ENCODE measurements around the gene CHRNB1. TPM values are rescaled to one million over a fixed set of nuclear protein-coding genes. Genes with fewer than 3 reads are reported as not detected.

Gene CHRNB1
- total RNA-seq, 1 experiment from 2014 or later, result 7.8 TPM

- no peak overlapping the region for H3K4me3 Mint-ChIP-seq (ENCODE audit: unreplicated experiment)
These were observed 37.8 kb upstream of the CHRNB1 start for GRCh38 chr17:7407082-7407481.

GRCh38 chr17:7407485-7408251 lies 37.2 kb upstream of the CHRNB1 start, which contains the start of gene NLGN2:
Gene NLGN2, plus strand, starts transcription at chr17:7407845. Its CDS starts 411 bp downstream, at chr17:7408256.
- Mint-ChIP-seq H3K27me3 (ENCODE audit: insufficient read depth, unreplicated experiment) (no peaks in the 10 kb centered on the region), H3K4me1 (ENCODE audit: insufficient read depth, unreplicated experiment) (peaks cover 16% of the 10 kb centered on the region), H3K36me3 (ENCODE audit: insufficient read depth, unreplicated experiment) (peaks cover 12% of the 10 kb centered on the region), H3K27ac (ENCODE audit: low read depth, unreplicated experiment) (no peak within 1 kb of the TSS), H3K9me3 (ENCODE audit: unreplicated experiment) (no peaks in the 10 kb centered on the region), H3K4me3 (ENCODE audit: unreplicated experiment) (no peak within 1 kb of the TSS)
- no peak for DNase-seq (ENCODE audit: unreplicated experiment)
- no peak for TF ChIP-seq CTCF (IDR thresholded peaks at IDR 0.05; ENCODE audit: unreplicated experiment)
- POLR2A ChIA-PET, result no interaction called here
- intact Hi-C loops (cut with micrococcal nuclease), result no loop called here
- CTCF ChIA-PET, result interaction anchor here (0.5 to 0.9 kb wide), 4 partner anchors 29 to 362 kb away, joined by 3 read pairs; no protein-coding TSS in a partner anchor
- no TSS peak for BruUV-seq (replicated peaks)

More at GRCh38 chr17:7407082-7407481, 37.8 kb upstream of the CHRNB1 start:
- DNase-seq (ENCODE audit: unreplicated experiment), result no peak
- no peak for TF ChIP-seq CTCF (IDR thresholded peaks at IDR 0.05; ENCODE audit: unreplicated experiment)
- BruUV-seq (replicated peaks), result no TSS peak
- H3K9me3 Mint-ChIP-seq (ENCODE audit: unreplicated experiment), result no peaks in the 10 kb centered on the region
- H3K36me3 Mint-ChIP-seq (ENCODE audit: insufficient read depth, unreplicated experiment), result peaks cover 12% of the 10 kb centered on the region
- no peaks in the 10 kb centered on the region for H3K27me3 Mint-ChIP-seq (ENCODE audit: insufficient read depth, unreplicated experiment)
- intact Hi-C loops (cut with micrococcal nuclease), result no loop called here
- no peak overlapping the region for H3K27ac Mint-ChIP-seq (ENCODE audit: low read depth, unreplicated experiment)
- ChIA-PET POLR2A (no interaction called here), CTCF (interaction anchor here (0.5 to 0.9 kb wide), 4 partner anchors 30 to 1906 kb away, joined by 3 read pairs; no protein-coding TSS in a partner anchor)
- H3K4me1 Mint-ChIP-seq (ENCODE audit: insufficient read depth, unreplicated experiment), result peaks cover 16% of the 10 kb centered on the region

- intact Hi-C loops (cut with micrococcal nuclease), result no loop called here
- no TSS peak for BruUV-seq (replicated peaks)
- POLR2A ChIA-PET, result no interaction called here
- Mint-ChIP-seq H3K36me3 (ENCODE audit: insufficient read depth, unreplicated experiment) (peaks cover 12% of the 10 kb centered on the region), H3K27ac (ENCODE audit: low read depth, unreplicated experiment) (no peak overlapping the region), H3K9me3 (ENCODE audit: unreplicated experiment) (no peaks in the 10 kb centered on the region), H3K27me3 (ENCODE audit: insufficient read depth, unreplicated experiment) (no peaks in the 10 kb centered on the region), H3K4me3 (ENCODE audit: unreplicated experiment) (no peak overlapping the region), H3K4me1 (ENCODE audit: insufficient read depth, unreplicated experiment) (peaks cover 11% of the 10 kb centered on the region)
- TF ChIP-seq CTCF (IDR thresholded peaks at IDR 0.05; ENCODE audit: unreplicated experiment), result no peak
- CTCF ChIA-PET, result no interaction called here
- no peak for DNase-seq (ENCODE audit: unreplicated experiment)
These were observed 36.6 kb upstream of the CHRNB1 start for GRCh38 chr17:7408252-7408727.

- no TSS peak for BruUV-seq (replicated peaks)
- no peak overlapping the region for H3K4me3 Mint-ChIP-seq (ENCODE audit: unreplicated experiment)
- H3K27ac Mint-ChIP-seq (ENCODE audit: low read depth, unreplicated experiment), result no peak overlapping the region
These were observed 36.0 kb upstream of the CHRNB1 start for GRCh38 chr17:7408863-7409262.

More at GRCh38 chr17:7408863-7409262, 36.0 kb upstream of the CHRNB1 start:
- no peak for DNase-seq (ENCODE audit: unreplicated experiment)
- ChIA-PET POLR2A (interaction anchor here (0.7 kb wide), 1 partner anchor 1943 kb away, joined by 3 read pairs; no protein-coding TSS in a partner anchor), CTCF (no interaction called here)
- TF ChIP-seq CTCF (IDR thresholded peaks at IDR 0.05; ENCODE audit: unreplicated experiment), result no peak
- intact Hi-C loops (cut with micrococcal nuclease), result no loop called here
- Mint-ChIP-seq H3K36me3 (ENCODE audit: insufficient read depth, unreplicated experiment) (peaks cover 12% of the 10 kb centered on the region), H3K9me3 (ENCODE audit: unreplicated experiment) (no peaks in the 10 kb centered on the region), H3K4me1 (ENCODE audit: insufficient read depth, unreplicated experiment) (peaks cover 10% of the 10 kb centered on the region), H3K27me3 (ENCODE audit: insufficient read depth, unreplicated experiment) (no peaks in the 10 kb centered on the region)

Measured in MCF 10A (cell line).